ENCODE data around the gene PCNX2.
"Not testable (repeated sequence)": the region's sequence is repeated elsewhere in the genome, so short reads cannot be mapped to it uniquely, and the experiment has no call there.

Gene PCNX2

DNA sequence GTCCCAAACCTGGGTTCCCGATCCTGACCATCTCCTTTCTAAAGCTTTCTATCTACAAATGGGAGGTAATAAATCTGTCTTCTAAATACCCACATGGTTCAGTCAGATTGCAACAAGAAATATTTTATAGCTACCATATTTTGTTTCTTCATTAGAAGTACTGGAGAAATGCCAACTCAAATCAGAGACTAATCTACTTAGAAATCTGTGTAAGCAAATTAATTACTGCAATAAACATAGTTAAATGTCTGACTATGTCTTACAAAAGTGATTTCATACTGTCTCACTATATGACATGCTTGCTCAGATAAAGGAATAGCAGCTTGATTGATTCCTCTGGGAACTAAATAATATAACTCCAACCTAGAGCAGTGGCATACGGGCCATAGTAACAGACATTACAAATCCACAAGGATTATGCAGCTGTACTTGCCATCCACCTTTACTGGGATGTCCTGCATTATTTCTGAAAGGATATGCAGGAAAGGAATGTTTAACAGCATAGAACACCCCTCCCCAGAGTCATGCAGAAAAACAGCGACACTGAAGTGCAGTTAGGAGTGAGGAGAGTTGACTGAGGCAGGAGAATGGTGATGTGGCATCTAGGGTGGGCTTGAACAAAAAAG lies 80.3 kb downstream of the PCNX2 start:
- no peak for DNase-seq

GRCh38 chr1:233211595-233211994 lies 83.9 kb downstream of the PCNX2 start:
- no peak for DNase-seq

DNA sequence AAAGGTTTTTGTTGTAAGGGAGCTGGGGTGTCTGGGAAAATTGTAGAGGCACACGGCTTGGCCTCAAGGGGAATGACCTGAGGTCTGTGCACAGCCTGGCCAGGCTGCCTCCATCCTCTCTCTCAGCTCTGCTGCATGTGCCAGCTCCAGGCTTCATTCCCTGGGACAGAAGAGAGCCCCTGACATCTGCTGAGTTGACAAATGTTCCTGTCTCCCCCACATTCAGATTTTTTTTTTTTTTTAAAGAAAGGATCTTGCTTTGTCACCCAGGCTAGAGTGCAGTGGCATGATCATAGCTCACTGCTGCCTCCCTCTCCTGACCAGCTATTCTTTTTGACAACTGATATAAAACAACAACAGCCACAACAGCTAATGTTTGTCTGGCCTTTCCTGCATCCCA lies 84.4 kb downstream of the PCNX2 start:
- DNase-seq = no peak

DNA sequence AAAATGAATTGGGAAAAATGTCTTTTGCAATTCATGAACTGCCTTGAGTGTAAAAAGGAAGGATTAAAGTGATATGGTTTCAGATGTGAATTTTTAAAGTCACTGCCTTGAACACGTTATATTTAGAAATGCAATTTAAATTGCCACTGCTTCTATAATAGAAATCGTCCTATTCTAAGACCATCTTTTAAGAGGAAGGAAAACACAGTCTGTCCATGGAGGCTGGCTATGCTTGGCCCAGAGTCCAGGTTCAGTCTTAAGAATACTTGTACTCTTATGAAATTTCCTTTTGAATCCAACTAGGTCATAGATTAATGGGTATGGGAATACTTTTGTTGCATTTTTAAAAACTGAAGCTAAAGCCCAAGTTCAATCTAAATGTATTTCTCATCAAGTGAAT lies 86.0 kb downstream of the PCNX2 start:
- no peak for DNase-seq

GRCh38 chr1:233208687-233209086 lies 86.8 kb downstream of the PCNX2 start:
- DNase-seq = no peak

DNA sequence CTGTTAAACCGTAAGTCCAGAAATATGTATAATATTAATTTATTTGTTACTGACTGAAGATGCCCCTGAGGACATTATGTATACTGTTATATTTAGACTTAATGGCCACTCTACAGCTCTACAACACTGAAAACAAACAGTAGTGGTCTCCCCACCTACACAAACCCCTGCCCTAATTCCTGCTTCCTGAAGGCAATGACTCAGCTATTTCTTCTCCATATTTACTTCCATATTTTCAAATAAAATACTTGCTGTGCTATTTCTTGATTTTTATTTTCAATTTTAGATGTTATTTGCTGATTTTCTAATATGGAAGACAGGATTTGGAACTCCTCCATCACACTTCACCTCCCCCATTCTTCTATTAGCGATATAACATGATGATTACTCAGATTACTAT lies 97.6 kb downstream of the PCNX2 start:
- no peak for DNase-seq

DNA sequence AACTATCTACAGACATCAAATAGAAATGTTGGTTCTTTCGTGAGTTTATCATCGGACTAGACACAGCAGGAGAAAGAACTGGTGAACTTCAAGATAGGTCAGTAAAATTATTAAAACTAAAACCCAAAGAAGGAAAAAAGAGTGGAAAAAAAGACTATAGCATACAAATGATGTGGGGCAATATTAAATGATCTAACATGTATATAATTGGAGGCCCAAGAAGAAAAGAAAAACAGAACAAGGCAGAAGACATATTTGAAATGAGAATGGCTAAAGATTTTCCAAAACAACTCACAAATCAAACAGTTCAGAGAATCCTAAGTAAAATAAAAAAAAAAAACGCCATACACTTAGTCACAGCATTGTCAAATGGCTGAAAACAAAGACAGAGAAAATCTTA lies 101.8 kb downstream of the PCNX2 start:
- DNase-seq = no peak

- no peak for DNase-seq
Measured at GRCh38 chr1:233190987-233191386, 104.5 kb downstream of the PCNX2 start.

DNA sequence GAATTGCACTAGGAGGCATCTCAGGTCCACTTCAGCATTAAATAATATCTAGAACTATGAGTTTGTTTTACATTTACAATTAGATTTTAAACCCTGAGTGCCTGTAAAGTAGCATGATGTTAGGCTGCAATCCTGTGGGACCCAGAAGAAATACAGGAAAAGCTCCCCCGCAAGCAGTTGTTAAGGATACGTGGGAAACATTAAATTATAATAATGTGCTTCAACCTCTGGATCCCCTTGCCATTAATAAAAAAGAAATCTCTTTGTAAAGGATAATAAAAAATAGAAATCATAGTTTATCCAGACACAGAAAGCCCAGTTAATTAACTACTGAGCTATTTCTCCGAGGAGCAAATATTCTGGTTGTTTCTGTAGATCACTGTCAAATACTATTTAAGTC lies 106.0 kb downstream of the PCNX2 start:
- no peak for DNase-seq

DNA sequence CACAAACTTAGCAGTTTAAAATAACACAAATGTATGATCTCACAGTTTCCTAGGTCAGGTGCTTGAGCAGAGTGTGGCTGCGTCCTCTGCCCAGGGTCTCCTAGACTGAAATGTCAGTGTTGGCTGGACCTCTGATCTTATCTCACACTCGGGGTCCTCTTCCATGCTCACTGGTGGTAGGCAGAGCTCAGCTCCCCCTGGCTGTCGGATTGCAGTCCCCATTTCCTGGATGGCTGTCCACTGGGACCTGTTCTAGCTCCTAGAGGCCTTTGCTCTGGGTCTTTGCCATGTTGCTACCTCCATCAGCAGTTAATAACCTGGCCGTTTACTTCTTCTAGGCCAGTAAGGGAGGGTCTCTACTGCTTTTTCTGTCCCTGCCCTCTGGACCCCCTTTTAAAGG lies 107.5 kb downstream of the PCNX2 start:
- no peak for DNase-seq

DNA sequence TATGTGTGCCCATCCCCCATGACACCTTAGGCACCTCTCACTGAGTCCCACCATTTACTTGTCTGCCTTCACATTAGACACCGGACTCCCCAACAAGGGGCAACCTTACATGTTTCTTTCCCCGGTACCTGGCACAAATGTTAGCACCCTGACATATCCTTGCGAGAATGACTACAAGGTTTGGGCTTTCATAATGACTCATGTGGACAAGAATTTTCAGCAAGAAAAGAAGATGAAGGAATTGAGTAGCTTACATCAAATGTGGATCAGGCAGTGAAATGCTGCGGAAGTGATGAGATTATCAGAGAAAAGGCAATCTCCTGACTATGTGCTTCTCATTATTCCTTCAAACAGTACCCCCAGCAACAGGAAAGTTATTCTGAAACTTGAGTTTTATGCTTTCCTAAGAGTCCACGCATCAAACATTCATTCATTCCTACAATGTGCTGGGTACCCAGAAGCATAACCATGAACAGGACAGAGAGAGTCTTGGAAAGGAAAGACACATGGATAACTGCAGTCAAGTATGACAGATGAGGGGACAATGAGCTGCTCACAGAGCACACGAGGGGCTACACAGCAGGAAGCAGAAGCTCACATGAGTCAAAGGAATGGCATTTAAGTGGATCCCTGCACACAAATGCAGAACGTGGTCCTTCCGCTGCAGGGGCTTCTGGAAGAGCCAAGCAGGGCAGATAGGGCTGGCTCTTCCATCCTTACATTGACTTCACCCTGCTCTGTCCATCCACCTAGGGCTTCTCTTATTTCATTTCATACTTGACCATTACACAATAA lies 112.1 kb downstream of the PCNX2 start:
- no peak for DNase-seq

GRCh38 chr1:233182587-233182986 lies 112.9 kb downstream of the PCNX2 start:
- no peak for DNase-seq

GRCh38 chr1:233180641-233181364 lies 114.7 kb downstream of the PCNX2 start:
- DNase-seq = no peak

- DNase-seq = not testable (repeated sequence)
Measured at GRCh38 chr1:233179638-233180037, 115.9 kb downstream of the PCNX2 start.

- DNase-seq = no peak
Measured at GRCh38 chr1:233172201-233172600, 123.3 kb downstream of the PCNX2 start.

DNA sequence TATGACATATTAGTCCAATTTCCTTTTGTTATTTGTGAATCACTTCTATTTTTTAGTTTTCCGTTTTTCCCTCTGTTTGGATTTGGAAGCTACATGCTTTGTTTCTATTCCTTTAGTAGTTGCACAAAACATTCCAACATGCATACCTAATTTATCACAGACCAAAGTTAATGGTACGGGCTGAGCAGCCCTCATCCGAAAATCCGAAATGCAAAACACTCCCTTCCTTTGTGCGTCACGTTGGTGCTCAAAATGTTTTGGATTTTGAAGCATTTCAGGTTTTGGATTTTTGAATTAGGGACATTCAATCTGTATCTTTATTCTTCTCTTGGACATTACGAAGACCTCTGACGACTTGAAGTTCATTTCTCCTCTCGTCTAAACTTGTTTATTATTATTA lies 124.8 kb downstream of the PCNX2 start:
- DNase-seq = no peak

GRCh38 chr1:233168384-233168783 lies 127.1 kb downstream of the PCNX2 start:
- DNase-seq = no peak

- no peak for DNase-seq
Measured at GRCh38 chr1:233166896-233167295, 128.6 kb downstream of the PCNX2 start.

GRCh38 chr1:233163696-233164095 lies 131.8 kb downstream of the PCNX2 start:
- no peak for DNase-seq

DNA sequence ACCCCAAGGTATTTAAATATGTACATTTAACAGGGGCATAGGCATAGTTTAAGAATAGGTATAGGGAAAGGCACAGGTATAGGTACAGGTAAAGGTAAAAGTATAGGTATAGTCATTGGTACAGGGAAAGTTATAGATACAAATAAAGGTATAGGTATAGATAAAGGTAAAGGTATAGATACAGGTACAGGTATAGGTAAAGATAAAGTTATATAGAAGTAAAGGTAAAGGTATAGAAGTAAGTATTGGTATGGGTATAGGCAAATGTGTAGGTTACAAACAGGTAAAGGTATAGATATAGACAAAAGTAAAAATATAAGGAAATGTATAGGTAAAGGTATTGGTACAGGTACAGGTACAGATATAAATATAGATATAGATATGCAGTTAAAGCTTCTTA lies 137.2 kb downstream of the PCNX2 start:
- DNase-seq = no peak

- no peak for DNase-seq
Measured at GRCh38 chr1:233157245-233157644, 138.3 kb downstream of the PCNX2 start.

DNA sequence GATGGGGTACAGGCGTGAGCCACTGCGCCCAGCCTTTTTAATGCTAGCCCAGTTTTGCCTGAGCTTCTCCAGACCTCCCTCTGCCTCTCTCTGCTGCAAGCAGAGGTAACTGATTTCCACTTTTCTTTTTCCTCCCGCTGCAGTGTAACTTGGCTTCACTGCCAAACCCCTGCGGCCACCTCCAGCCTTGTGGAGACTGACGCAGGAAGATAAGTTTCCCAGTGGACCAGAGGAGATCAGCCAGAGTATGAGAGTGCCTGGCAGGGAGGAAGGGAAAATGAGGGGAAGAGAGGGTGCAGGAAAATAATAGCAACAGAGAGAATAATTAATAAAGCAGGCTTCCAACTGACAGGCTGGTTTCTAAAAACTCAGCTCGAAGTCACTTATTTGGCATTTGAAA lies 143.7 kb downstream of the PCNX2 start:
- no peak for DNase-seq

DNA sequence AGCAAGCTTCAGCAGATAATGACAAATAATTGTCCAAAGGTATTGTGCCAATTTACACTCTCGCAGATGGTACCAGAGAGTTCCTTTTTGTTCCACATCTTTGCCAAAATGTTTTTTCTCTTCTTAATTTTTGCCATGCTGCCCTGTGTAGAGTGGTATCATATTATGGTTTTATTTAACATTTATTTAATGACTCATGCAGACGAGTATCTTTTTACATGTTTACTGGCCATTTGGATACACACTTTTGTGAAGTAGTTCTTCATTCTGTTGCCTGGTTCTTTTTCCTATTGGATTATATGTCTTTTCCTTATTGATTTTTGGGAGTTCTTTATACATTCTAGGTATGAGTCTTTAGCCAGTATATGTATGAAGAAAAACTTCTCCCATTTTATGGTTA lies 151.1 kb downstream of the PCNX2 start:
- DNase-seq = no peak

DNA sequence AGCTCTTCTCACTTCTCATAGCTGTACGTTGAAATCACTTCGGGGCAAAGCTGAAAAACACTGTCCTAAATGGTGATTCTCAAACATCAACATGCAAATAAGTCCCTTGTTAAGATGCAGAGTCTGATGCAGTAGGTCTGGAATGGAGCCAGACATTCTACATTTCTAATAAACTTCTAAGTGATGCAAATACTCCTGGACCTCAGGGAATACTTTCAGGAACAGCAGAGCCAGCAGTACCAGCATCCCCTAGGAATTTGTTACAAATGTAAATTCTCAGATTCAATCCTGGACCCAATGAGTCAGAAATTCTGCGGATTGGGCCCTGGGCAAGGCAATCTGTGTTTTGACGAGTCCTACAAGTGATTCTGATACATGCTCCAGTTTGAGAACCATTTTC lies 152.3 kb downstream of the PCNX2 start:
- DNase-seq = no peak

All from stimulated activated CD8-positive, alpha-beta memory T cell treated with anti-CD3 and anti-CD28 coated beads, Interleukin-4, amount 100 ng/mL, for 48 hours (primary cell).